Stimulated activated CD8-positive, alpha-beta memory T cell treated with anti-CD3 and anti-CD28 coated beads, Interleukin-15, amount 100 ng/mL, for 1 hour (primary cell): ENCODE measurements around the gene RAB39B.

Experiments used
- DNase-seq: peaks from one replicate; pipeline ENCODE4 v3.0.0-alpha.2; 2020; ENCODE audit warnings: low read depth

Gene RAB39B

DNA sequence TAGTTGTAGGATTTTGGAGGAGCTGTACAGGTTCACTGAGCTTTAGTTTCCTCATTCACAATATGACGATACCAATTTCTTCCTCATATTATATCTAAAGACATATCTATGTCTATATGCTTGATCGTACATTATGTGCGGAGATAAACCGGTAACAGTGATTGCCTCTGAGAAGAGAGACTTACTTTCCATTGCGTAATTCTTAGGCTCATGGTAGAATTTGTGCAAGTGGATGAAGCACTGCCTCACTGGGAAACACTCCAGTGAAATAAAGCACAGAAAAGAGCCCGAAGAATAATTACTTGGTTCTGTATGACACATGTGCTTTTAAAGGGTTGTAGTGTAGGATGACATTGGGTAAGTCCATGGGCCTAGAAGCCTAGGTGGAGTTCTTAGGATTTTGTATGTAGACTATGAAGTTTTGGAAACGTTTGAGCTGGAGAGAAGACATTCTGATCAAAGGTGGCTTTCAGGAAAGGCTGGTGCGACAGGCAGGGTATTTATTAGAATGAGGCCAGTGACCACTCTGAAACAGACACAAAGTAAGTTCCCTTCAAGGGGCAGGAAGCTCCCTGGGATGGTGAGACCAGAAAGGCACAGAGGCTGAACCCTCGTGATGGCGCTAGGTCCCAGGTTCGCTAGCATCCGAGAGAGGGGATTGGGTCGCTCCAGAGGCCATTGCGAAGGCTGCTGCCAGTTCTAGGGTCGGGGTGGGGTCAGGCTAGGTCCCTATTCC lies 48.7 kb downstream of the RAB39B start:
- DNase-seq: no peak

DNA sequence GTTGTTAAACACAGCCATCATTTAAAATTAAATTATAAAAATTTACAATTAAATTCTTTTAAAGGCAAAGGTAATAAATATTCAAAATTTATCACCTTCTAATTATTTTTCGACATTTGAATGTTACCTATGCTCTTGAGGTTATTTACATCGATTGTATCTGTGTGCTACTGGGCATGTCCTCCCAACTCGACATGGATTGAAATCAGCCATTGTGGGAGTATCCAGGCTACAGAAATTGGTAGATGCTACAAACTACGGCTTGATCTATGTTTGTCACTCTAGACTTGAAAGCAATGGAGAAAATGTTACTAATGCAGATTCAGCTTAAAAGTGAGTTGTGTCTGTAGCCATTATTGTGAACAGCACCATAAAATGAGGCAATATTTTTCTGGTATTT lies 50.6 kb downstream of the RAB39B start:
- no peak for DNase-seq

DNA sequence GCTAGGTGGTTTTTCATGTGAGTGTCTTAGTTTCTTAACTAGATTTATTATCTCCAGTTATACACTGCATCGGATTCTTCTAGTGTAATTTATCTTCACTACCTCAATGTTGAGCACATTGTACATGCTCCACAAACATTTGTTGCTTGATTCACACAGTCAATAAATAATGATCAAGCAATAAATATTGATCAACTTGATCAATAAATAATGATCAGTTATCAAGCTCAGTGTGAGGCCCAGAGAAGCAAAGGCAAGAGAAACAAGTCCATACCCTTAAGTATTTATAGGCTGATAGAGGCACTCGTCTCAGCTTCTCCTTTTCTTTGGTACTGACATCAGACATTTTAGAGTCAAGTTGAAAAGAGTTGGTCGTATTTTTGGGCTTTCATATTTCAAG lies 53.1 kb downstream of the RAB39B start:
- no peak for DNase-seq
